WTC11 (cell line): Measurements from ENCODE around the gene JMJD8.

ENCODE experiments used
- CREM ChIP-seq: sonication (generic); formaldehyde crosslinking; IDR thresholded peaks from 2 replicates; pipeline ENCODE4 v1.8.1; 2022; ENCODE audit warnings: mild to moderate bottlenecking, missing genetic modification reagents, moderate library complexity
- FOXP4 ChIP-seq: sonication (generic); formaldehyde crosslinking; IDR thresholded peaks from 2 replicates; pipeline ENCODE4 v1.8.0; 2022; ENCODE audit warnings: mild to moderate bottlenecking, missing genetic modification reagents
- IRF2 ChIP-seq: sonication (generic); formaldehyde crosslinking; IDR thresholded peaks from 2 replicates; pipeline ENCODE4 v1.8.0; 2022; ENCODE audit warnings: low read depth, missing genetic modification reagents, borderline replicate concordance
- RELA ChIP-seq: sonication (generic); formaldehyde crosslinking; IDR thresholded peaks from 2 replicates; pipeline ENCODE4 v1.8.1; 2022; ENCODE audit warnings: missing genetic modification reagents, mild to moderate bottlenecking, borderline replicate concordance
- ZNF263 ChIP-seq: sonication (generic); formaldehyde crosslinking; IDR thresholded peaks from 2 replicates; pipeline ENCODE4 v1.8.1; 2022; ENCODE audit warnings: low read depth, mild to moderate bottlenecking, moderate library complexity, missing genetic modification reagents
- TF ChIP-seq, protein P1 (sequence below): fragments of 200-600 bp; IDR thresholded peaks from 2 replicates; pipeline ENCODE4 v1.8.0; 2022; ENCODE audit warnings: antibody characterized with exemption
- TF ChIP-seq, protein P2 (sequence below): sonication (generic); formaldehyde crosslinking; IDR thresholded peaks from 2 replicates; pipeline ENCODE4 v1.8.1; 2022; ENCODE audit warnings: low read depth, missing genetic modification reagents, borderline replicate concordance

- TF ChIP-seq ZNF263 (CRISPR knock-in tag) (no peak), FOXP4 (peak; percentile 82), RELA (no peak), IRF2 (CRISPR knock-in tag) (no peak), CREM (no peak; the same call in 1 of the 2 replicates)
- TF ChIP-seq, protein P1, sequence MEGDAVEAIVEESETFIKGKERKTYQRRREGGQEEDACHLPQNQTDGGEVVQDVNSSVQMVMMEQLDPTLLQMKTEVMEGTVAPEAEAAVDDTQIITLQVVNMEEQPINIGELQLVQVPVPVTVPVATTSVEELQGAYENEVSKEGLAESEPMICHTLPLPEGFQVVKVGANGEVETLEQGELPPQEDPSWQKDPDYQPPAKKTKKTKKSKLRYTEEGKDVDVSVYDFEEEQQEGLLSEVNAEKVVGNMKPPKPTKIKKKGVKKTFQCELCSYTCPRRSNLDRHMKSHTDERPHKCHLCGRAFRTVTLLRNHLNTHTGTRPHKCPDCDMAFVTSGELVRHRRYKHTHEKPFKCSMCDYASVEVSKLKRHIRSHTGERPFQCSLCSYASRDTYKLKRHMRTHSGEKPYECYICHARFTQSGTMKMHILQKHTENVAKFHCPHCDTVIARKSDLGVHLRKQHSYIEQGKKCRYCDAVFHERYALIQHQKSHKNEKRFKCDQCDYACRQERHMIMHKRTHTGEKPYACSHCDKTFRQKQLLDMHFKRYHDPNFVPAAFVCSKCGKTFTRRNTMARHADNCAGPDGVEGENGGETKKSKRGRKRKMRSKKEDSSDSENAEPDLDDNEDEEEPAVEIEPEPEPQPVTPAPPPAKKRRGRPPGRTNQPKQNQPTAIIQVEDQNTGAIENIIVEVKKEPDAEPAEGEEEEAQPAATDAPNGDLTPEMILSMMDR, result no peak
- TF ChIP-seq, protein P2, sequence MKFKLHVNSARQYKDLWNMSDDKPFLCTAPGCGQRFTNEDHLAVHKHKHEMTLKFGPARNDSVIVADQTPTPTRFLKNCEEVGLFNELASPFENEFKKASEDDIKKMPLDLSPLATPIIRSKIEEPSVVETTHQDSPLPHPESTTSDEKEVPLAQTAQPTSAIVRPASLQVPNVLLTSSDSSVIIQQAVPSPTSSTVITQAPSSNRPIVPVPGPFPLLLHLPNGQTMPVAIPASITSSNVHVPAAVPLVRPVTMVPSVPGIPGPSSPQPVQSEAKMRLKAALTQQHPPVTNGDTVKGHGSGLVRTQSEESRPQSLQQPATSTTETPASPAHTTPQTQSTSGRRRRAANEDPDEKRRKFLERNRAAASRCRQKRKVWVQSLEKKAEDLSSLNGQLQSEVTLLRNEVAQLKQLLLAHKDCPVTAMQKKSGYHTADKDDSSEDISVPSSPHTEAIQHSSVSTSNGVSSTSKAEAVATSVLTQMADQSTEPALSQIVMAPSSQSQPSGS, result no peak
Observed at GRCh38 chr16:679814-680624, 4.1 kb downstream of the JMJD8 start, which contains the start of gene STUB1.
